ENCODE results near the gene CELSR1.

- TF ChIP-seq HNF1B (CRISPR knock-in tag; IDR thresholded peaks at IDR 0.05): no peak
- no peak for TF ChIP-seq ZNF367 (CRISPR knock-in tag; IDR thresholded peaks at IDR 0.05; ENCODE audit: borderline replicate concordance)
- no peak for TF ChIP-seq KLF9 (CRISPR knock-in tag; IDR thresholded peaks at IDR 0.05; ENCODE audit: low read depth)
- no peak for TF ChIP-seq ZNF512 (CRISPR knock-in tag; IDR thresholded peaks at IDR 0.05)
- TF ChIP-seq NFYC (CRISPR knock-in tag; IDR thresholded peaks at IDR 0.05): no peak
- no peak for TF ChIP-seq PATZ1 (CRISPR knock-in tag; IDR thresholded peaks at IDR 0.05)
- no peak for TF ChIP-seq ARNT (IDR thresholded peaks at IDR 0.05)
- no peak for TF ChIP-seq TCF7L2 (IDR thresholded peaks at IDR 0.05; ENCODE audit: low read depth, low read length)
- no peak for TF ChIP-seq ETV5 (CRISPR knock-in tag; IDR thresholded peaks at IDR 0.05; ENCODE audit: borderline replicate concordance)
- no peak for TF ChIP-seq ZNF18 (CRISPR knock-in tag; IDR thresholded peaks at IDR 0.05; ENCODE audit: insufficient replicate concordance)
- no peak for TF ChIP-seq XRCC5 (optimal IDR thresholded peaks at IDR 0.05; ENCODE audit: low read length)
- TF ChIP-seq HNRNPLL (IDR thresholded peaks at IDR 0.05; ENCODE audit: low read depth, low read length, poor library complexity, severe bottlenecking): no peak
- TF ChIP-seq ZBTB43 (CRISPR knock-in tag; conservative IDR thresholded peaks at IDR 0.05): no peak
Measured at GRCh38 chr22:46460857-46461256, 76.6 kb downstream of the CELSR1 start.
